CD4-positive, alpha-beta T cell (primary cell): ENCODE data around the gene MCAM. TPM values are rescaled to one million over a fixed set of nuclear protein-coding genes. Genes with fewer than 3 reads are reported as not detected.

ENCODE experiments used
- ATAC-seq: fragments of 200-7000 bp; cut with Tn5 transposase; one replicate; pipeline ENCODE4 v1.10.0; 2022; ENCODE audit warnings: mild to moderate bottlenecking; ENCODE audit not compliant: poor library complexity
- CTCF ChIA-PET: fragments of 350-600 bp; sonication (Branson Sonifier 250); formaldehyde crosslinking; loops from one replicate; lab custom pipeline; 2021; ENCODE audit warnings: antibody characterized with exemption, inconsistent platforms; lab: Charles Lee
- POLR2A ChIA-PET: fragments of 350-600 bp; sonication (Branson Sonifier 250); formaldehyde crosslinking; loops from one replicate; lab custom pipeline; 2021; ENCODE audit warnings: antibody characterized with exemption, inconsistent platforms; lab: Charles Lee
- DNase-seq, 14 experiments: peaks; one replicate each; pipeline ENCODE4 v3.0.0-alpha.2; 2013 to 2020; ENCODE audit warnings: mixed read lengths in 2 of 14
- H3K27ac ChIP-seq, 2 donors: one replicate each; pipeline versions ENCODE4 v1.5.1 to v1.7.0; 2013; ENCODE audit warnings: low read length in 2 of 2, low read depth in 1 of 2, mild to moderate bottlenecking in 1 of 2
- H3K27me3 ChIP-seq, 2 experiments: 1 replicate in 1 of 2; 2 replicates in 1 of 2; pipeline versions ENCODE4 v1.6.1 to v1.7.0; 2013; ENCODE audit warnings: low read length in 2 of 2, control low read depth in 1 of 2, mild to moderate bottlenecking in 1 of 2, moderate library complexity in 1 of 2; ENCODE audit not compliant: insufficient read depth in 2 of 2, control insufficient read depth in 1 of 2
- H3K36me3 ChIP-seq: one replicate; pipeline ENCODE4 v1.6.1; 2013; ENCODE audit warnings: low read length, control low read depth; ENCODE audit not compliant: insufficient read depth
- H3K4me1 ChIP-seq: one replicate; pipeline ENCODE4 v1.6.1; 2013; ENCODE audit warnings: low read length, control low read depth; ENCODE audit not compliant: insufficient read depth
- H3K4me3 ChIP-seq: one replicate; pipeline ENCODE4 v1.5.1; 2013; ENCODE audit warnings: mild to moderate bottlenecking, low read length, moderate library complexity
- H3K9me3 ChIP-seq, 2 experiments: 1 replicate in 1 of 2; 2 replicates in 1 of 2; pipeline versions ENCODE4 v1.6.1 to v1.7.0; 2013; ENCODE audit warnings: low read length in 2 of 2, mild to moderate bottlenecking in 2 of 2, control low read depth in 1 of 2, moderate library complexity in 1 of 2; ENCODE audit not compliant: control insufficient read depth in 1 of 2, insufficient read depth in 1 of 2
- H3K27ac Mint-ChIP-seq: one replicate; pipeline ENCODE4 v1.8.0; 2020; ENCODE audit warnings: mixed read lengths
- H3K27me3 Mint-ChIP-seq: one replicate; pipeline ENCODE4 v1.8.0; 2021; ENCODE audit warnings: mixed read lengths
- H3K36me3 Mint-ChIP-seq: one replicate; pipeline ENCODE4 v1.8.0; 2021; ENCODE audit warnings: low read depth, mixed read lengths
- H3K4me1 Mint-ChIP-seq: one replicate; pipeline ENCODE4 v1.8.0; 2021; ENCODE audit warnings: low read depth, mixed read lengths
- H3K4me3 Mint-ChIP-seq: one replicate; pipeline ENCODE4 v1.8.0; 2020; ENCODE audit warnings: mild to moderate bottlenecking, mixed read lengths
- H3K9me3 Mint-ChIP-seq: one replicate; pipeline ENCODE4 v1.8.0; 2020; ENCODE audit warnings: mixed read lengths
- intact Hi-C, 2 experiments: fragments of 100-400 bp; cut with DNase I in 1 of 2; cut with micrococcal nuclease in 1 of 2; formaldehyde crosslinking; loops; one replicate each; pipeline versions ENCODE4 v1.15.1 to v1.9.0; 2023 to 2025; cut with DNase I, micrococcal nuclease
- total RNA-seq, 174 experiments: library from RNA in 2 of 174; stranded (reverse) in 2 of 174; gene quantifications; one replicate each; pipeline ENCODE4 v1.2.3 and lab custom pipeline; 2021 to 2026
- TF ChIP-seq, protein P1 (sequence below): fragments of 200-600 bp; IDR thresholded peaks from one replicate; pipeline ENCODE4 v1.8.0; 2022; ENCODE audit warnings: antibody characterized with exemption, mild to moderate bottlenecking

MCAM gene
- total RNA-seq, 2 experiments from 2014 or later, result 16.0 to 16.5 TPM

DNA sequence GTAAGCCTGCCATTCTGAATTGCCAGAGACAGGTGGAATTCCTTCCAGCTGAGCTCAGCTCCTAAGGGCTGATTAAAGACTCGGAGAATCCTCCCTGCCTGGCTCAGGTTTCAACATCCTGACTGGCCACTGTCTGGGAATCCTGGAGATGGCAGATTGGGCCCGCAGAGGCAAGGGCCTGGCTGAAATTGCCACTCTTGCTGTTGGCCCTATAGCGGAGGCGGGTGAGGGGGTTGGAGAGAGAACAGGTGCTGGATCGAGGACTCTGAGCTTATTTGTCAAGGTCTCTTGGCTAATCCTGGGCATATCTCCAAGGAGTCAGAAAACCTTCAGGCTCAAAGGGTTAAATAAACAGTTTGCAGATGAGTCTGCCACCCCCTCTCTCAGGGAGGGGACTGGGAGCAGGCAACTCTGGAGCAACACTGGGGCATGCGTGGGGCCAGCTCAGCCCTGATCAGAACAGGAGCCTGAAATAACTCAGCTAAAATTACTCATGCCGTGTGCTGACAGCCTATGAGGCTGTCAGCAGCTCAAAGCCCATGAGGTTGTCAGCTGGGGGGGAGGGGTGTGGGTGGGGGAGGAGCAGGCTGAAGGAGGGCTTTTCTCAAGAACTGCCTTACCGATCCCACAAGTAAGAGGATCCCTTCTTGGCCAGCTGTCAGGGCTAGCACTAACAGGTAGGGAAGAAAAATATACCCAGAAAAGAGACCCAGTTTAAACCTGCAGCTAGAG is 44.3 kb upstream of the MCAM start:
- CTCF ChIA-PET, result interaction anchor here (0.5 to 2.5 kb wide), 4 partner anchors 14 to 330 kb away, joined by 3 to 10 read pairs (median 4); partner anchors contain the start of gene USP2
- no peaks in the 10 kb centered on the region for H3K9me3 ChIP-seq
- ATAC-seq (no peak), DNase-seq (no peak)
- Mint-ChIP-seq H3K9me3 (no peaks in the 10 kb centered on the region), H3K4me3 (no peak overlapping the region), H3K27me3 (peaks cover 50% of the 10 kb centered on the region), H3K27ac (no peak overlapping the region), H3K4me1 (peaks cover 19% of the 10 kb centered on the region), H3K36me3 (no peaks in the 10 kb centered on the region)
- H3K27me3 ChIP-seq, result peaks cover 22 to 40% of the 10 kb centered on the region in 2 experiments
- peaks cover 26% of the 10 kb centered on the region for H3K4me1 ChIP-seq
- intact Hi-C loops, result no loop called here
- POLR2A ChIA-PET, result no interaction called here
- no peak overlapping the region for H3K27ac ChIP-seq
- no peak overlapping the region for H3K4me3 ChIP-seq
- TF ChIP-seq, protein P1, sequence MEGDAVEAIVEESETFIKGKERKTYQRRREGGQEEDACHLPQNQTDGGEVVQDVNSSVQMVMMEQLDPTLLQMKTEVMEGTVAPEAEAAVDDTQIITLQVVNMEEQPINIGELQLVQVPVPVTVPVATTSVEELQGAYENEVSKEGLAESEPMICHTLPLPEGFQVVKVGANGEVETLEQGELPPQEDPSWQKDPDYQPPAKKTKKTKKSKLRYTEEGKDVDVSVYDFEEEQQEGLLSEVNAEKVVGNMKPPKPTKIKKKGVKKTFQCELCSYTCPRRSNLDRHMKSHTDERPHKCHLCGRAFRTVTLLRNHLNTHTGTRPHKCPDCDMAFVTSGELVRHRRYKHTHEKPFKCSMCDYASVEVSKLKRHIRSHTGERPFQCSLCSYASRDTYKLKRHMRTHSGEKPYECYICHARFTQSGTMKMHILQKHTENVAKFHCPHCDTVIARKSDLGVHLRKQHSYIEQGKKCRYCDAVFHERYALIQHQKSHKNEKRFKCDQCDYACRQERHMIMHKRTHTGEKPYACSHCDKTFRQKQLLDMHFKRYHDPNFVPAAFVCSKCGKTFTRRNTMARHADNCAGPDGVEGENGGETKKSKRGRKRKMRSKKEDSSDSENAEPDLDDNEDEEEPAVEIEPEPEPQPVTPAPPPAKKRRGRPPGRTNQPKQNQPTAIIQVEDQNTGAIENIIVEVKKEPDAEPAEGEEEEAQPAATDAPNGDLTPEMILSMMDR, result no peak
- no peaks in the 10 kb centered on the region for H3K36me3 ChIP-seq

DNA sequence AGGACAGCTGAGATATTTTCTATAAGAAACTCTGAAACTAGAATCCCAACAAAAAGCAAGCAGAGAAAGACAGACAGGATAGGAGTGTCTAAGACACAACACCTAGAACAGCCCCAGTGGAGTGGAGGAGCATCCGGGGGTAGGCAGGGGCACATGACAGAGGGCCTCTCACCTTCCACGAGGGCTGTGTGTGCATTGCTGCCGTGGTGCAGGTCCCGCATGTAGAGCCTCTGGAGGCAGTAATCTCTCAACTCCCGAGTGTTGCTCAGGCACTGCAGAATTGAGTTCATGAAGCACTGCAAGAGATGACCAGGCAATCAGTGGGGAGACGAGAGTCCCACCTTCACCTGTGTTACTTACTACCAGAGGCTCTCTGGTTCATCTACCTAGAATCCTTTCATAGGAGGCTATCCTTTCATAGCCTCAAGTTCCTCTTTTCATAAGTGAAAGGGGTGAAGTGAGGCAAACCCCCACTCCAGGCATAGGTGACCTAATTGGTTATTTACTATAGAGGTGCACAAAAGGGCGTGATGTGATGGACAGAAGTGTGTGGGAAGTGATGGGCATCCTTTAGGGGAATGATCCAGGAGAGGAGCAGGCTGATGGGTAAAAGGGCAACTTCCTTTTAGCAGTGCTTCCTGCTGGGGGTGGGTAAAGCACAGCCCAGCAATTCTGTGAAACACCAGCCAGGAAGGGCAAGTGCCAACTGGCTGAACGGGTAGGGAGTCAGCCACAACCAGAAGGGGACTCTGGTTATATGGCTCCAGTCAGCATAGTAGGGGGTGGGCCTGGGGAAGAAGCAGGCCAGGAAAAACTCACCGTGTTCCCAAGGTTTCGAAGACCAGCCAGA is 42.7 kb upstream of the MCAM start:
- Mint-ChIP-seq H3K36me3 (no peaks in the 10 kb centered on the region), H3K27me3 (peaks cover 50% of the 10 kb centered on the region), H3K27ac (no peak overlapping the region), H3K9me3 (no peaks in the 10 kb centered on the region), H3K4me1 (peaks cover 15% of the 10 kb centered on the region), H3K4me3 (no peak overlapping the region)
- H3K27ac ChIP-seq, result no peak overlapping the region
- TF ChIP-seq, protein P1, result no peak
- POLR2A ChIA-PET, result no interaction called here
- no peak overlapping the region for H3K4me3 ChIP-seq
- peaks cover 11 to 31% of the 10 kb centered on the region in 2 experiments for H3K27me3 ChIP-seq
- intact Hi-C loops, result loop anchor here in 1 of 2 experiments (5.0 to 10.0 kb wide), 2 partner anchors 375 to 748 kb away; no protein-coding TSS in a partner anchor
- no peaks in the 10 kb centered on the region for H3K9me3 ChIP-seq
- CTCF ChIA-PET, result interaction anchor here (1.8 kb wide), 1 partner anchor 115 kb away, joined by 4 read pairs; no protein-coding TSS in a partner anchor
- peaks cover 29% of the 10 kb centered on the region for H3K4me1 ChIP-seq
- DNase-seq, result no peak
- H3K36me3 ChIP-seq, result no peaks in the 10 kb centered on the region
- ATAC-seq, result no peak

DNA sequence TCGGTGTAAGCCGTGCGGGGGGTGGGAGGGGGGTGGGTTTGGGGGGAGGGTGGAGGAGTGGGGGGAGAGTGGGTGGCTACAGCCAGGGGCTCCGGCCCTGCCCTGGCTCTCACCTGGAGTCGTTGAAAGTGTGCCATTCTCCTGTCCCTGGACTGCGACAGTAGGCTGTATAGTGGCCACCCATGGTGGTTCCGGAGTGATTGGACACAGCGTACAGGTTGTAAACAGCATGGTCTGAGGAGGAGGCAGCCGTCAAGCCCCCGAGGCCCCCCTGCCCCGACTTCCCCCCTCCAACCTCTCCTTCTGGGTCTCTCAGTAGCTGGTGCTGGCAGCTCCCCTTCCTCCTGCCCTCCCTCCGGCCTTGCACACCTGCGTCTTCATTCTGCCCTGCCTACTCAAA is 40.1 kb upstream of the MCAM start:
- H3K9me3 Mint-ChIP-seq, result no peaks in the 10 kb centered on the region
- Histone ChIP-seq H3K4me3 (peak overlapping the region; percentile 62), H3K27ac (no peak overlapping the region), H3K9me3 (no peaks in the 10 kb centered on the region), H3K27me3 (peaks cover 4 to 12% of the 10 kb centered on the region in 2 experiments), H3K4me1 (peaks cover 14% of the 10 kb centered on the region), H3K36me3 (no peaks in the 10 kb centered on the region)
- peaks cover 39% of the 10 kb centered on the region for H3K27me3 Mint-ChIP-seq
- no peak overlapping the region for H3K27ac Mint-ChIP-seq
- H3K4me3 Mint-ChIP-seq, result peak overlapping the region; percentile 73
- ChIA-PET POLR2A (interaction anchor here (0.9 kb wide), 1 partner anchor 442 kb away, joined by 3 read pairs; no protein-coding TSS in a partner anchor), CTCF (interaction anchor here (0.9 to 2.9 kb wide), 12 partner anchors 8 to 120 kb away, joined by 3 to 66 read pairs (median 14); partner anchors contain the start of genes C1QTNF5 and USP2)
- no peaks in the 10 kb centered on the region for H3K36me3 Mint-ChIP-seq
- DNase-seq (no peak), ATAC-seq (no peak)
- peaks cover 6% of the 10 kb centered on the region for H3K4me1 Mint-ChIP-seq
- TF ChIP-seq, protein P1, result no peak
- intact Hi-C loops, result loop anchor here in 1 of 2 experiments (5.0 to 10.0 kb wide), 2 partner anchors 378 to 750 kb away; no protein-coding TSS in a partner anchor
